Ovary (tissue), 3 donors: Measurements from ENCODE around the gene NBEA.

Source experiments
- CTCF ChIP-seq, 3 donors: fragments of 450-650 bp in 2 of 3; fragments of 200-600 bp in 1 of 3; IDR thresholded peaks; one replicate each; pipeline versions ENCODE4 v1.5.1 to v1.8.0; 2016 to 2022; ENCODE audit warnings: antibody characterized with exemption in 3 of 3, mild to moderate bottlenecking in 1 of 3
- EP300 ChIP-seq: sonication (generic); formaldehyde crosslinking; IDR thresholded peaks from one replicate; pipeline ENCODE4 v1.6.1; 2017; ENCODE audit warnings: antibody characterized with exemption
- POLR2A ChIP-seq: fragments of 450-650 bp; IDR thresholded peaks from one replicate; pipeline ENCODE4 v1.6.1; 2017; ENCODE audit warnings: antibody characterized with exemption, mild to moderate bottlenecking, moderate library complexity
- donor health status: DM: no; HTN: no; CAD: no.

GRCh38 chr13:35684432-35684831, 742.4 kb downstream of the NBEA start:
- TF ChIP-seq CTCF (IDR thresholded peaks at IDR 0.05) (no peak), POLR2A (no peak), EP300 (no peak)
